ENCODE results near the gene PRTFDC1.
"Not testable (repeated sequence)": the region's sequence is repeated elsewhere in the genome, so short reads cannot be mapped to it uniquely, and the experiment has no call there.

The PRTFDC1 gene

DNA sequence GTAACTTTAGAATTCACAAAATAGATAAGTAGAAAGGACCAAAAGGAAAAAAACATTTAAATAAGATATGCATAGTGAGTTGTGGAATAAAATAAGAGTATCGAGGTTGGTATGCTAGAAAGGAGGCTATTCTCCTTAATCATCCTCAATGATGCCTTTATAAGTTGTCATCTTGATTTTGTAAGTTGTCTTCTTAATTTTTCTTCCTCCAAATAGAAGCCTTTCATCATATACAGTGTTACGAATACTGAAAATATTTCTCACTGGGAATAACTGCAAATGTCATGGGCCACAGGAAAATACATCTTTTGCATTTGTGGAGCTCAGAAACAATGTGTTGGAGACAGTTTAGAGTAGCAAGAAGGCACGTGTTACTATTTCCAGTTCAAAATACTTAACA is 31.5 kb upstream of the PRTFDC1 start:
- H3K27ac ChIP-seq (ENCODE audit: low read depth, low read length): no peak overlapping the region
- H3K4me1 ChIP-seq (ENCODE audit: control insufficient read depth in 1 of 2, insufficient read depth in 2 of 2, low read length in 2 of 2): no peaks in the 10 kb centered on the region
- no peaks in the 10 kb centered on the region for H3K27me3 ChIP-seq (ENCODE audit: control insufficient read depth in 1 of 2, insufficient read depth in 2 of 2, low read length in 2 of 2)
- H3K9me3 ChIP-seq (ENCODE audit: control insufficient read depth in 1 of 2, low read length in 2 of 2): no peaks in the 10 kb centered on the region
- no peak overlapping the region for H3K9ac ChIP-seq (ENCODE audit: low read depth in 1 of 2, low read length in 2 of 2)
- no peaks in the 10 kb centered on the region for H3K36me3 ChIP-seq (ENCODE audit: control insufficient read depth in 1 of 2, insufficient read depth in 2 of 2, low read length in 2 of 2)
- H3K4me3 ChIP-seq (ENCODE audit: low read depth in 1 of 2, low read length in 2 of 2): no peak overlapping the region

DNA sequence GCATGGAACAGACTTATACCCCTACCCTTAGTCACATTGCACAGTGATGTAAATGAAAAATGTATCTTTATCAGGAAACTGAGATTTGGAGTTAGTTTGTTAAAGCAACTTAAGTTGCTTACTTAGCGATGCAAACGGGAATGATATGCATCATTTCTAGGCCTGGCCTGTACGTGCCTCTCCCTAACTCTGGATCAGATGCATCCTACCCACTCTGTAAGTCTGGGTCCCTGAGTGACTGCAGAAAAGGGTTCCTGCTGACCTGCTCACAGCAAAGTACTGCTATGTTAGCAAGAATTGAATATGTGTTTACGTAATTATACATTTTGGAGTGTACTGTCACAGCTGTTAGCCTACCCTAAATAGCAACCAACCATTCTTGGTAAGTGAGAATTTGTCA is 30.7 kb upstream of the PRTFDC1 start:
- Histone ChIP-seq H3K27me3 (ENCODE audit: control insufficient read depth in 1 of 2, insufficient read depth in 2 of 2, low read length in 2 of 2) (no peaks in the 10 kb centered on the region), H3K27ac (ENCODE audit: low read depth, low read length) (no peak overlapping the region), H3K4me3 (ENCODE audit: low read depth in 1 of 2, low read length in 2 of 2) (no peak overlapping the region), H3K36me3 (ENCODE audit: control insufficient read depth in 1 of 2, insufficient read depth in 2 of 2, low read length in 2 of 2) (no peaks in the 10 kb centered on the region), H3K4me1 (ENCODE audit: control insufficient read depth in 1 of 2, insufficient read depth in 2 of 2, low read length in 2 of 2) (no peaks in the 10 kb centered on the region), H3K9ac (ENCODE audit: low read depth in 1 of 2, low read length in 2 of 2) (no peak overlapping the region), H3K9me3 (ENCODE audit: control insufficient read depth in 1 of 2, low read length in 2 of 2) (no peaks in the 10 kb centered on the region)

DNA sequence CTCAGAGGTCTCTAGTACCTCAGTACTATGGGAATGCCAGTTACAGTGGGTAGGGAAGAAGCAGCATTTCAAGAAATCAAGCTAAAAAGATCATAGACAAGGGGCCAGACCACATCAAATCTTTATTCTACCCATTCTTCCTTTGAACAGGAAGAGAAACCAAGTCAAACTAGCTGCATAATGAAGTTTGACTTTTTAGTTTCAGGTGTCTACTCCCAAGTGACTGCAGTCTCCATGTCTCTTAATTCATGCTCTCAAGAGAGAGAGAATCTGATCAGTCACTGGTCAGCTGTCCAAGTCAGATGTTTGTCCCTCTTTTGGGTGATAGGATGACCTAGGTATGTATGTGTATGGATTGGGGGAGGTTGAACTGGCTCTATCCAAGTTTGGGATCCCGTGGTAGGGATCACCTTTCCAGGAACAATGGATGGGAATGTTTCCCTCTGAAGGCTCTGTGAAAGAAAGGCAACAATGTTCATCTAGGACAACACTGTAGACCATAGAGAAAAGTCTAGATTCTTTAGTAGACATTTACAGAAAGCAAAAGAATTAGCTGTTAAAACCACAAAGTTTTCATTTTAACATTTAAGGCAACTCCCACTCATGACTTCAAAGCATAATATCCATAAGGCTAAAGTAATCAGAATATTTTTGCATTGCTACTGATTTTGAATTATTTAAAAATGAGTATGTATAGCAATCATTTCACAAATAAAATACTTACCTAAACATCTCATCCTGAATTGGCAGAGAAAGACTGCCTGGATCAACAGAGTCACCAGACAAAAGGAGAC is 30.1 kb upstream of the PRTFDC1 start:
- H3K27ac ChIP-seq (ENCODE audit: low read depth, low read length): no peak overlapping the region
- H3K27me3 ChIP-seq (ENCODE audit: control insufficient read depth in 1 of 2, insufficient read depth in 2 of 2, low read length in 2 of 2): no peaks in the 10 kb centered on the region
- H3K4me3 ChIP-seq (ENCODE audit: low read depth in 1 of 2, low read length in 2 of 2): no peak overlapping the region

DNA sequence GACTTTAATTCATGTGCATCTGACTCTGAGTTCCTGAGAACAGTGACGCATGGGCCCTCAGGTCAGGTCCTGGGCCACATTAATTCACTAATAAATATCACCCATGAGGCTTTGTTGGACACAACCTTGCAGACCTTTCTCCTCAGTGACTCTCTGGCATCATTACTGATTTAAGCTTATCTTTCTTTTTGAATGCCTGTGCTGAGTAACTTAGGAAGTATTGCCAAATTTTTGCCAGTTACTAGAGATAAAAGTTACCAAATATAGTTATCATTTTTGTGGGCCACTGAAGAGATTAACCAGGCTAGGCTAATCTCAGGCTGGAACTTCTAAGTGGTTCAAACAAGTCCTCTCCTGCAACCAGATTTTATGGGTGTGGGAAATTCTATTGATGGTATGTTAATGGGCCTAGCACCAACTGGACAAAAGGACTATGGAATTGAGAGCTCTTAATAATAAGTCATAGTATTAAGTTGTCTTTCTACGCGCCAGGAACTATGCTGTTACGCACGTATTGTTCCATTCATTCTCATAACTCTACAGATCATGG is 28.8 kb upstream of the PRTFDC1 start:
- Histone ChIP-seq H3K9me3 (ENCODE audit: control insufficient read depth in 1 of 2, low read length in 2 of 2) (no peaks in the 10 kb centered on the region), H3K4me1 (ENCODE audit: control insufficient read depth in 1 of 2, insufficient read depth in 2 of 2, low read length in 2 of 2) (no peaks in the 10 kb centered on the region), H3K9ac (ENCODE audit: low read depth in 1 of 2, low read length in 2 of 2) (no peak overlapping the region), H3K36me3 (ENCODE audit: control insufficient read depth in 1 of 2, insufficient read depth in 2 of 2, low read length in 2 of 2) (no peaks in the 10 kb centered on the region), H3K27ac (ENCODE audit: low read depth, low read length) (no peak overlapping the region), H3K4me3 (ENCODE audit: low read depth in 1 of 2, low read length in 2 of 2) (no peak overlapping the region), H3K27me3 (ENCODE audit: control insufficient read depth in 1 of 2, insufficient read depth in 2 of 2, low read length in 2 of 2) (no peaks in the 10 kb centered on the region)

More for the DNA sequence above, 30.1 kb upstream of the PRTFDC1 start:
- Histone ChIP-seq H3K9me3 (ENCODE audit: control insufficient read depth in 1 of 2, low read length in 2 of 2) (no peaks in the 10 kb centered on the region), H3K9ac (ENCODE audit: low read depth in 1 of 2, low read length in 2 of 2) (no peak overlapping the region), H3K4me1 (ENCODE audit: control insufficient read depth in 1 of 2, insufficient read depth in 2 of 2, low read length in 2 of 2) (no peaks in the 10 kb centered on the region), H3K36me3 (ENCODE audit: control insufficient read depth in 1 of 2, insufficient read depth in 2 of 2, low read length in 2 of 2) (no peaks in the 10 kb centered on the region)

DNA sequence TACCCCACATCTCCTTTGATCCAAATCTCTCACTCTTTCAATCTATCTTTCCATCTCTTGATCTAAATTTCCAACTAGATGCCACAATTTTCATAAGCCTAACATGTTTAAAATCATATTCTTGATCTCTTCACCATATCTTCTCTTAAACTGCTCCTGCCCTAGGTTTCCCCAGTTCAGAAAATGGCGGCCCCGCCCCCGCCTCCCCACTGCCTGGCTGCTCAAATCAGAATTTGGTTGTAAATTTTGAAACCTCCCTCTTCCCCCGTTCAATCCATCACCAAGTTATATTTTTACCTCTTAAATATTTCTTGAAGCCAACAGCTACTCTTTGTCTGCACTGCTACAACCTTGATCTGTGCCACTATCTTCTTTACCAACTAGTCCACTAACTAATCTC is 27.3 kb upstream of the PRTFDC1 start:
- Histone ChIP-seq H3K4me1 (ENCODE audit: control insufficient read depth in 1 of 2, insufficient read depth in 2 of 2, low read length in 2 of 2) (no peaks in the 10 kb centered on the region), H3K9me3 (ENCODE audit: control insufficient read depth in 1 of 2, low read length in 2 of 2) (no peaks in the 10 kb centered on the region), H3K27ac (ENCODE audit: low read depth, low read length) (no peak overlapping the region), H3K36me3 (ENCODE audit: control insufficient read depth in 1 of 2, insufficient read depth in 2 of 2, low read length in 2 of 2) (no peaks in the 10 kb centered on the region), H3K4me3 (ENCODE audit: low read depth in 1 of 2, low read length in 2 of 2) (no peak overlapping the region), H3K27me3 (ENCODE audit: control insufficient read depth in 1 of 2, insufficient read depth in 2 of 2, low read length in 2 of 2) (no peaks in the 10 kb centered on the region), H3K9ac (ENCODE audit: low read depth in 1 of 2, low read length in 2 of 2) (no peak overlapping the region)

DNA sequence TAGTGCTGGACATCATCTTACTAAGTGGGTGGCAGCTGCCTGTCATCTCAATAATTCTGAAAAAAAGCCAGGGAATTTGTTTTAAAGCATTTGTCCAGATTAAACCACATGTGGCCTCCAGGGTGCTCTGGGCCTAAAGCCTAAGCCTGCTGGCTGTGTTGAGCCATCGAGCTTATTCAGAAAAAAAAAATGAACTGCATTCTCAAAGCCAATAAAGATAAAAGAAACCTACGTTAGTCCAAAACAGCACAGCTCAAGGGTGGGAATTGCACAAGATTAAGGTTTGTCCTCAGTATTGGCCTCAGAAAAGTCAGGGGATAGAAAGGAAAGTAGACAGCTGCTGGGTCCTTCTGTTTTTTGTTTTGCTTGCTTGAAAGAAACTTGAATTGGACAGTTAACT is 22.6 kb upstream of the PRTFDC1 start:
- Histone ChIP-seq H3K27ac (ENCODE audit: low read depth, low read length) (no peak overlapping the region), H3K9ac (ENCODE audit: low read depth in 1 of 2, low read length in 2 of 2) (no peak overlapping the region), H3K27me3 (ENCODE audit: control insufficient read depth in 1 of 2, insufficient read depth in 2 of 2, low read length in 2 of 2) (no peaks in the 10 kb centered on the region), H3K36me3 (ENCODE audit: control insufficient read depth in 1 of 2, insufficient read depth in 2 of 2, low read length in 2 of 2) (no peaks in the 10 kb centered on the region), H3K9me3 (ENCODE audit: control insufficient read depth in 1 of 2, low read length in 2 of 2) (no peaks in the 10 kb centered on the region), H3K4me1 (ENCODE audit: control insufficient read depth in 1 of 2, insufficient read depth in 2 of 2, low read length in 2 of 2) (no peaks in the 10 kb centered on the region), H3K4me3 (ENCODE audit: low read depth in 1 of 2, low read length in 2 of 2) (no peak overlapping the region)

DNA sequence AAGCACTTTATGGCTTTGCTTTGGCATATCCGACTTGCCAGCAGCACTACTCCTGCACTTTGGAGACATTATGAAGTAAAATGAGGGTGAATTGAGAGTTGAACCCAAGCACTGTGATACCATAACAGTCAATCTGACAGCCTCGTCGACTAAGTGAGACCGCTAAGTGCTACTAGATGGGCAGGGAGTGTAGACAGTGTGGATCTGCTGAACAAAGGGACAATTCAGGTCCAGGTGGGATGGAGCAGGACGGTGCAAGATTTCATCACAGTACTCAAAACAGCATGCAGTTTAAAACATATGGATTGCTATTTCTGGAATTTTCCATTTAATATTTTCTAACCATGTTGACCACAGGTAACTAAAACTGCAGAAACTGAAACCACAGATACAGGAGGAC is 20.8 kb upstream of the PRTFDC1 start:
- Histone ChIP-seq H3K27ac (ENCODE audit: low read depth, low read length) (no peak overlapping the region), H3K9ac (ENCODE audit: low read depth in 1 of 2, low read length in 2 of 2) (no peak overlapping the region), H3K4me3 (ENCODE audit: low read depth in 1 of 2, low read length in 2 of 2) (no peak overlapping the region), H3K9me3 (ENCODE audit: control insufficient read depth in 1 of 2, low read length in 2 of 2) (no peaks in the 10 kb centered on the region), H3K4me1 (ENCODE audit: control insufficient read depth in 1 of 2, insufficient read depth in 2 of 2, low read length in 2 of 2) (no peaks in the 10 kb centered on the region), H3K27me3 (ENCODE audit: control insufficient read depth in 1 of 2, insufficient read depth in 2 of 2, low read length in 2 of 2) (no peaks in the 10 kb centered on the region), H3K36me3 (ENCODE audit: control insufficient read depth in 1 of 2, insufficient read depth in 2 of 2, low read length in 2 of 2) (no peaks in the 10 kb centered on the region)

DNA sequence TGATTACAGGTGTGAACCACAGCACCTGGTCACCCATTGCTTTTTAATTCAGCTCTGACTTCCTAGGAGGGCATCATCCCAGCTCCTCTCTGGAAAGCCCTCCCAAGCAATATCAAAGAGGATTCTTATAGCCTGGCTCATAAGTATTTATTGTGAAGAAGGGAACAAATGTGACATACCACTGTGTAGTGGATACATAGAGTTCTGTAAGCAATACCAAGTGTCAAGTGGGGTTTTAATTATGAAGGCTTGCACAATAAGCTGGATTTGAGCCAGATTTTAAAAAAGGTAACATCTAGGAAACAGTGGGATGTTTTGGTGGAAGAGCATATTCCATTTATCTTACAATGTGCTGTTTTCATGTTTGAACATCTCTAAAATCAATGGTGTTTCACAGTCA is 19.0 kb upstream of the PRTFDC1 start:
- Histone ChIP-seq H3K27me3 (ENCODE audit: control insufficient read depth in 1 of 2, insufficient read depth in 2 of 2, low read length in 2 of 2) (no peaks in the 10 kb centered on the region), H3K9me3 (ENCODE audit: control insufficient read depth in 1 of 2, low read length in 2 of 2) (no peaks in the 10 kb centered on the region), H3K27ac (ENCODE audit: low read depth, low read length) (no peak overlapping the region), H3K9ac (ENCODE audit: low read depth in 1 of 2, low read length in 2 of 2) (no peak overlapping the region), H3K4me1 (ENCODE audit: control insufficient read depth in 1 of 2, insufficient read depth in 2 of 2, low read length in 2 of 2) (no peaks in the 10 kb centered on the region), H3K36me3 (ENCODE audit: control insufficient read depth in 1 of 2, insufficient read depth in 2 of 2, low read length in 2 of 2) (no peaks in the 10 kb centered on the region), H3K4me3 (ENCODE audit: low read depth in 1 of 2, low read length in 2 of 2) (no peak overlapping the region)

DNA sequence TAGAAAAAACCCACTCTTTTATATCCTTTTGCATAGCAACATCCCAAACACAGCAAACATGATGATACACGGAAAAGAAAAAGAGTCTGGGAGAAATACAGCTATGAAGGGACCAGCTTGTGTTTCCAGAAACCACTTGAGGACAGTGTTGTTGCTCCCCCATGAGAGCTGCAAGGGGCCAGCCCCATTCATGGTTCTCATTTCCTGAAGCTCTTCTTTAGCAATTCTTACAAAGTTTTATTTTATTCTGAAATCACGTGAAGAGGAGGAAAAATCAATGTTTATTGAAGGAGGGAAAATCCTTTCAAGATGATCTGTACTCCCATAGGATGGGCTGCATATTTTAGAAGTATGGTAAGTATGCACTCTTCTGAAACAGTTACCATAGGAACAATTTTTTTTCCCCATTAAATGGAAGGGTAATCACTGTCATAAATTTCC is 17.5 kb upstream of the PRTFDC1 start:
- H3K4me3 ChIP-seq (ENCODE audit: low read depth in 1 of 2, low read length in 2 of 2): no peak overlapping the region
- H3K4me1 ChIP-seq (ENCODE audit: control insufficient read depth in 1 of 2, insufficient read depth in 2 of 2, low read length in 2 of 2): no peaks in the 10 kb centered on the region
- H3K36me3 ChIP-seq (ENCODE audit: control insufficient read depth in 1 of 2, insufficient read depth in 2 of 2, low read length in 2 of 2): no peaks in the 10 kb centered on the region
- H3K27ac ChIP-seq (ENCODE audit: low read depth, low read length): no peak overlapping the region
- no peaks in the 10 kb centered on the region for H3K9me3 ChIP-seq (ENCODE audit: control insufficient read depth in 1 of 2, low read length in 2 of 2)
- no peak overlapping the region for H3K9ac ChIP-seq (ENCODE audit: low read depth in 1 of 2, low read length in 2 of 2)
- H3K27me3 ChIP-seq (ENCODE audit: control insufficient read depth in 1 of 2, insufficient read depth in 2 of 2, low read length in 2 of 2): no peaks in the 10 kb centered on the region

DNA sequence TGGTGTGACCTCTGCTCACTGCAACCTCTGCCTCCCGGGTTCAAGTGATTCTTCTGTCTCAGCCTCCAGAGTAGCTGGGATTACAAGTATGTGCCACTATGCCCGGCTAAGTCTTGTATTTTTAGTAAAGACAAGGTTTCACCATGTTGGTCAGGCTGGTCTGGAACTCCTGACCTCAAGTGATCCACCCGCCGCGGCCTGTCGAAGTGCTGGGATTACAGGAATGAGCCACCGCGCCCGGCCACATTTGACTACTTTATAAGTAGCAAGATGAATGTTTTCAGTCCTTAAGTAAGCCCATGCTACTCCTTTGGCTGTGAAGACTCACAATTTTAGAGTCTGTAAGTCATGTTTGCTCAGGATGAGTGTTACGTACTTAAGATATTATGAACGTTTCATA is 16.5 kb upstream of the PRTFDC1 start:
- not testable (repeated sequence) for H3K4me1 ChIP-seq (ENCODE audit: control insufficient read depth in 1 of 2, insufficient read depth in 2 of 2, low read length in 2 of 2); H3K36me3 ChIP-seq (ENCODE audit: control insufficient read depth in 1 of 2, insufficient read depth in 2 of 2, low read length in 2 of 2); H3K9me3 ChIP-seq (ENCODE audit: control insufficient read depth in 1 of 2, low read length in 2 of 2); H3K9ac ChIP-seq (ENCODE audit: low read depth in 1 of 2, low read length in 2 of 2); H3K27me3 ChIP-seq (ENCODE audit: control insufficient read depth in 1 of 2, insufficient read depth in 2 of 2, low read length in 2 of 2); H3K4me3 ChIP-seq (ENCODE audit: low read depth in 1 of 2, low read length in 2 of 2); H3K27ac ChIP-seq (ENCODE audit: low read depth, low read length)
